GM18520 (cell line): ENCODE measurements around the gene VAMP2.

Source experiments
- ATAC-seq: cut with Tn5 transposase; IDR thresholded peaks from one replicate; pipeline ENCODE4 v1.9.1; 2021; ENCODE audit not compliant: unreplicated experiment

Gene VAMP2

GRCh38 chr17:8143581-8144400, 19.0 kb downstream of the VAMP2 start:
- ATAC-seq, result no peak

GRCh38 chr17:8142887-8143580, 19.7 kb downstream of the VAMP2 start:
- no peak for ATAC-seq

GRCh38 chr17:8142158-8142886, 20.4 kb downstream of the VAMP2 start:
- ATAC-seq, result no peak

GRCh38 chr17:8141741-8142140, 21.0 kb downstream of the VAMP2 start:
- ATAC-seq, result no peak

- no peak for ATAC-seq
These were observed 21.7 kb downstream of the VAMP2 start for GRCh38 chr17:8141045-8141444.

- no peak for ATAC-seq
These were observed 22.4 kb downstream of the VAMP2 start for GRCh38 chr17:8140065-8141029.

GRCh38 chr17:8138672-8139371, 23.9 kb downstream of the VAMP2 start:
- ATAC-seq, result peak; percentile 72

GRCh38 chr17:8138374-8138671, 24.4 kb downstream of the VAMP2 start:
- ATAC-seq, result no peak

- ATAC-seq, result no peak
These were observed 24.9 kb downstream of the VAMP2 start for GRCh38 chr17:8137645-8138373.

- ATAC-seq, result no peak
These were observed 28.8 kb downstream of the VAMP2 start for GRCh38 chr17:8133941-8134340.

GRCh38 chr17:8133399-8133798, 29.3 kb downstream of the VAMP2 start:
- ATAC-seq, result no peak

GRCh38 chr17:8131844-8132441, 30.8 kb downstream of the VAMP2 start:
- ATAC-seq, result no peak

GRCh38 chr17:8128125-8128784, 34.5 kb downstream of the VAMP2 start:
- no peak for ATAC-seq

- no peak for ATAC-seq
These were observed 36.2 kb downstream of the VAMP2 start for GRCh38 chr17:8126491-8127066.

- no peak for ATAC-seq
These were observed 36.7 kb downstream of the VAMP2 start for GRCh38 chr17:8125947-8126490.

- no peak for ATAC-seq
These were observed 37.4 kb downstream of the VAMP2 start for GRCh38 chr17:8125154-8125946.
